ENCODE results near the gene HTR4.
"Not testable (repeated sequence)": the region's sequence is repeated elsewhere in the genome, so short reads cannot be mapped to it uniquely, and the experiment has no call there.

Gene HTR4, protein sequence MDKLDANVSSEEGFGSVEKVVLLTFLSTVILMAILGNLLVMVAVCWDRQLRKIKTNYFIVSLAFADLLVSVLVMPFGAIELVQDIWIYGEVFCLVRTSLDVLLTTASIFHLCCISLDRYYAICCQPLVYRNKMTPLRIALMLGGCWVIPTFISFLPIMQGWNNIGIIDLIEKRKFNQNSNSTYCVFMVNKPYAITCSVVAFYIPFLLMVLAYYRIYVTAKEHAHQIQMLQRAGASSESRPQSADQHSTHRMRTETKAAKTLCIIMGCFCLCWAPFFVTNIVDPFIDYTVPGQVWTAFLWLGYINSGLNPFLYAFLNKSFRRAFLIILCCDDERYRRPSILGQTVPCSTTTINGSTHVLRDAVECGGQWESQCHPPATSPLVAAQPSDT

DNA sequence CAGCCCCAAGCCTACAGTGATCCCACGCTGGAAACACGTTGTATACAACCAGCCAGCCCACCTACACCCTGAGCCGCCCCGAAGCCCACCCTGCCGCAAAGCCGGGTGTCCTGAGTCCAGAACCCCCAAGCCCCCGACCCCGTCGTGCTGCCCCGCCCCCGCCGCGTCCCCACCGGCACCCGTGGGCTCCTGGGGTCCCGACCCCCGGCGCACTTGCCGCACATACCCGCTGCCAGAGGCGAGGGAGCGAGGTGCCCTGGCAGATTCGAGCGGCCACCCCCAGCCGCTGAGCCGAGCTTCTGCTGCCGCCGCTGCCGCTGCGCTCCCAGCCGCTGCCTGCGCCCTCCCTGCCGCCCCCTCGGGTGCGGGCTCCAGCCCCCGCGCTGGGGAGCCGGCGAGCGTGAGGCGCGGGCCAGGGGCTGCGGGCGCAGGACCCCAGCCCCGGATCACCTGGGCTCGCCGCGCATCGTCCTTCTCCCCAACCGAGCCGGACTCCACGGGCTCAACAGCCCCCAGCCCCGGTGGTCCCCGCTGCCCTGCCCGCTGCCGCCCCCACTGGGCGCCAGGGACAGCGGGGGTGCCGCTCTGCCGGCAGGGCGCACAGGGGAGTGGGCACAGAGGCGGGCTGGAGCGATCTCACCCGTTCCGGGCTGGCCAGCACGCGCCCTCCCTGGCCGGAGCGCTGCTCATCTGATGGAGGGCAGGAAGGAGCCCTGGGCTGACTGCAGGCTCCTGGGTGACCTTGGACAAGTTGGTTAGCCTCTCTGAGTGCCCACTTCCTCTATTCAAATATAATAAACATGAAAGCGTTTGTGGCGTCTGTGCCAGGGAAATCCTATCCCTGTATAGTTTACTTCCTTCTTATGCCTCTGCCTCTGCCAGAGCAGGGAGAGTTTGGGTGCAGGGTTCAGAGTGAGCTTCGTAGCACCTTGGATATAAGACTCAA lies at the start of gene HTR4:
TSS of gene HTR4 (minus strand) at position 692 of the 946 bp plus-strand sequence. CDS start 17,513 bp downstream, outside the sequence.
- no peak for DNase-seq

DNA sequence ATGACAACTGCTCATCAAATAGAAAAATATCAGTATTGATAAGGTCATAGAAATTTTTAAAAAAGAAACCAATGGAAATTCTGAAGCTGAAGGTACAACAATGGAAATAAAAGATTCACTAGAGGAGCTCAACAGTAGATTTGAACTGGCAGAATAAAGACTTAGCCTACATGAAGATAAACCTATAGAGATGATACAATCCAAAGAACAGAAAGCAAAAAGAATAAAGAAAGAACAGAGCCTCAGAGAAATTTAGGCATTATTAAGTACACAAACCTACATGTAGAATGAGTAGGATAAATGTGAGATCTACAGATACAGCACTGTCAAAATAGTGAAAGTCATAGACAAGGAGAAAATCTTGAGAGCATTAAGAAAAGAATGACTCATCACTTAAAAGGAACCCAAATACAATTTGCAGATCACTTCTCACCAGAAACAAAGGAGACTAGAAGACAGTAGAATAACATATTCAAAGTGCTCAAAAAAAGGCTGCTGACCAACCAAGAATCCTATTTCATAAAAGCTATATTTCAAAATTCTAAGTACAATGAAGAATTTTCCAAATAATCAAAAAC lies 47.8 kb upstream of the HTR4 start:
- DNase-seq: no peak

DNA sequence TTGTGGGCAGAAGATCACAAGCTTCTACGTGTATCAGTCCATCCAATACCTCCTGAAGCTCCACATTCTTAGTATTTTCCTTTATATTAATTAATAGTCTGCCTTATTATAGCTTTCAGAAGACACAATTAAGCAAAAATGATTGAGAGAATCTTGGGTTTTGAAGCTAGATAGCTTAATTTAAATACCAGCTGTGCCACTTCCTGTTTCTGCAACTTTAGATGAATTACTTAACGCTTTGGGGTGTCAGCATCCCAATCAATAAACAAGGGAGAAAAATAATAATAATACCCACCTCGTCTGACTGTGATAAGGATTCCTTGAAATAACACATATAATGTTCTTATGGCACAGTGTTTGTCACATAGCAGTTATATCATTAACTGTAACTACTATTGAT lies 44.7 kb upstream of the HTR4 start:
- no peak for DNase-seq

DNA sequence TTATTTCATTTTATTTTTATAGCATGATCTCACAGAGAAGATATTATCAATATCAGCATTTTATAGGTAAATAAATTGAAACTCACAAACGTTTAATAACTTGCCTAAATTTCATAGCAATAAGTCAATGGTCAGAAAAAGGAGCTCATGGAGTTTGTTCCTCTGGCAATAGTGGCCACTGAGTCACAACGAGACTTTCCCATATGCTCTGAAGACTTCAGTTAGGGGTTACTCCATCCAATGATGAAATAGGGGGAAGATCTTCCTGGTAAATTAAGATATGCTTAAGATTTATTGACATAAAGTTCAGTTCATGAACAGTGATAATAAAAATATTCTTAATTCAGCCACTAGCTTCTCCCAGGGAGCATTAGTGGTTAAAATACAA lies 43.5 kb upstream of the HTR4 start:
- DNase-seq: no peak

DNA sequence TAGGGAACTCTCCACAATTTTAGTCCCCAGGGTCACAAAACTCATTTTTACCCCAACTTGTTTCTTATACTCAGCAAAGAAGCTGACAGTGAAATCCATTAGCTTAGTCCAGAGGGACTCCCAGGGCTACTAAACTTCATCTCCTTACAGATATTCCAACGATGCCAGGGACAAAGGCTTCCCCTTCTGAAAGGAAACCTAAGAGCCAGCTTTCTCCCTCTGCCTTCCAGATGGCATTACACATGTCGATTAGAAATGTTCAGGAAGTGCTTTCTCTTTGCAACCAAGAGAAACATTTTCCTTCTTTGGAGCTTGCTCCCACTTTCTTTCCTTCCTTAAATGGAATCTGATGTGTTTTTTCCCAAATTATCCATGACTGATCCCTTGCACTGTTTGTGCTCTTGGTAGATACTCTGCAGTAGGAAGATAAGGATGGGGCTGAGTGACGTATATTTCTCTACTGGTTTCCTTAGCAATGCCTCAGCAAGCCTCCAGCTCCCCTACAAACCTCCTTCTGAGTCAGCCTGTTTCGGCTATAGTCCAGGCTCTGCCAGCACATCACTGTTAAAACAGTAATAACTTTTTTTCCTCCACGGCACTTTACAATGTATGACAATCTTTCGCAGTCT lies 43.0 kb upstream of the HTR4 start:
- no peak for DNase-seq

DNA sequence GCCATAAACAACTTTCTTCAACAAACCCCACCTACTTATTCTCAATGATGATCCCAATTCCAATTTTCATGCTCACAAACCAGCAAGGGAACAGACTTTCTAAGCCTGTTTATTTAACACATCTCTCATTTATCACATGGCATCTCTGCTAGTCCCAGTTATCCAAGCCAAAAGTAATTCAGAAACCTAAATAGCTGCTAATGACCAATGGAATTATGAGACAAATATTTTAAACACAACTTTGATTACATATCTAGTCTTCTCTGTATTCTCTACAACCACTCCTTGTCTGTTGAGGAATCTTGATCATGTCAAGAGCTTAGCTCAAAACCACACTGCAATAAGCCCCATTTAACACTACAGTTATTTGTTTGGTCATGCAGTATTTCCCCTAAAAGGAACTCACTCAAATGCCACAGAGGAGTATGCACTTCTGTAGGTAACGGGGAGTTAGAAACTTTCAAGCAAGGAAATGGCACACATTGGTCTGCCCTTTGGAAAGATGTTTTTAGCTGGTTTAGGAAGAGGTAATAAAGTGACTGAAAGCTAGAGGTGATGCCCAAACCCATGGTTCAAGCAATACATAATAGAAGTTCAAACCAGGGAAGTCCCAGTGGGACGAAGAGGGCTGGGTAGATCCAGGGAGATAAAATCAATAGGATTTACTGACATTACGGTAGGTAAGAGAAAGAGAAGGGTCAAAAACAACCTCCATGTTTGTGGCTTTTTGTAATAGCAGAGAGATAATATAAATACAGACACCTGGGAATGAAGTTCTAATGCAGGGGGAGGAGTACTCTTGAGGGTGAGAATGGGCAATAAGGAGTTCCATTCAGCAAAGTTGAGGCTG lies 42.1 kb upstream of the HTR4 start:
- DNase-seq: no peak

DNA sequence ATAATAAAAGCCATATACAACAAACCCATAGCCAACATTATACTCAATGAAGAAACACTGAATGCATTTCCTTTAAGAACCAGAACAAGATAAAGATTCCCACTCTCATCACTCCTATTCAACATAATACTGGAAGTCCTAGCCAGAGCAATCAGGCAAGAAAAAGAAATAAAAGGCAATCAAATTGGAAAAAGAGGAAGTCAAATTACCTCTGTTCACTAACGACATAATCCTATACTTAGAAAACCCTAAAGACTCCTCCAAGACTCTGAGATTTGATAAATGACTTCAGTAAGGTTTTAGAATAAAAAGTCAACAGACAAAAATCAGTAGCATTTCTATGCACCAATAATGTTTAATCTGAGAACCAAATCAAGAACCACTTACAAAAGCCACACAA lies 36.6 kb upstream of the HTR4 start:
- no peak for DNase-seq

DNA sequence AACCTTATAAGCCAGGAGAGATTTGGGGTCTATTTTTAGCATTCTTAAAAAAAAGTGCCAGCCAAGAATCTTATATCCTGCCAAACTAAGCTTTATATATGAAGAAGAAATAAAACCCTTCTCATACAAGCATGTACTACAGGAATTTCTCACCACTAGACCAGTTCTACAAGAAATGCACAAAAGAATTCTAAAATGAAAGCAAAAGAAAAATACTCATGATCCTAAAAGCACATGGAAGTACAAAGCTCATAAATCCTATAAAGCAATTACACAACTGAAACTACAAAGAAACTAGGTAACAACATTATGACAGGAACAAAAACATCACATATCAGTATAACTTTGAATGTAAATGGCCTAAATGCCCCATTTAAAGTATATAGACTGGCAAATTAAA lies 34.5 kb upstream of the HTR4 start:
- no peak for DNase-seq

DNA sequence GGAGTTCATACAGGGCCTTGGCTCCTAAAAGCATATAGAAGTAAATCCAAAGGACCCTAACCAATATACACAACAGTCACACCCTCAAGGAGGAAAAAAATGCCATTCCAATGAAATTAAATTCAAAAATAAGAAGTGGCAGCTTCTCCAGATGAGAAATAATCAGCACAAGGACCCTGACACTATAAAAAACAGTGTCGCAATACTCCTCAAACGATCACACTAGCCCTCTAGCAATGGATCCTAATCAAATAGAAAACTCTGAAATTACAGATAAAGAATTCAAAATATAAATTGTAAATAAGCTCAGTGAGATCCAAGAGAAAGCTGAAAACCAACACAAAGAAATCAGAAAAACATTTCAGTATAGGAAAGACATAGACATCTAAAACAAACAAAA lies 33.5 kb upstream of the HTR4 start:
- no peak for DNase-seq

DNA sequence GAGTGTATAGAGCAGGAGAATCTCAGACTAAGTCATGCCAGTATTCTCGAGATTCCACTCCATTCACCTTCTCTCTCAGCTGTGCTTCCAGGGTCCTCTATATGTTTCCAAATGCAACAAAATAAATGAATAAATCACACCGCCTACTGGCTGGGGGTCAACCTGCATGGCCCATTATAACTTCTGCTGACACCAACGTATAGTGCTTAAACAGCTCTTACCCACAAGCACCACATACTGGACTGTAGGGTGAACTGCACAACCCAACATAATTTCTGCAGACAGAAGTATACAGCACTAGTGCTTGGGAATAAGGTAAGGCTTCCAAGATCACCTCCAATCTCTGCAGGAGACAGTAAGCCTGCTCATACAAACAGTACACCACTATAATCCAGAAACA lies 33.1 kb upstream of the HTR4 start:
- no peak for DNase-seq

DNA sequence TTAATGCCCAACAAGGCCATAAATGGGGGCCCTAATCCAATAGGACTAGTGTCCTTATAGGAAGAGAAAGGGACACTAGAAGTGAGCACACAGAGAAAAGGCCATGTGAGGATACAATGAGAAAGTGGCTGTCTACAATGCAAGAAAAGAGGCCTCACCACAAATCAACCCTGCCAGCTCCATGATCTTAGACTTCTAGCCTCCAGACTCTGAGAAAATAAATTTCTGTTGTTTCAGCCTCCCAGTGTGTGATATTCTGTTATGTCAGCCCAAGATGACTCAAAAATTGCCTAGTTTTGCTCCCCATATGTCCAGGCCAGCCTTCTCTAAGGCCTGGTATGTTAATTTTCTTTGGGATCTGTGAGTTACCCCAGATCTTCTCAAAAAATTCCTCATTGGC lies 32.3 kb upstream of the HTR4 start:
- no peak for DNase-seq

DNA sequence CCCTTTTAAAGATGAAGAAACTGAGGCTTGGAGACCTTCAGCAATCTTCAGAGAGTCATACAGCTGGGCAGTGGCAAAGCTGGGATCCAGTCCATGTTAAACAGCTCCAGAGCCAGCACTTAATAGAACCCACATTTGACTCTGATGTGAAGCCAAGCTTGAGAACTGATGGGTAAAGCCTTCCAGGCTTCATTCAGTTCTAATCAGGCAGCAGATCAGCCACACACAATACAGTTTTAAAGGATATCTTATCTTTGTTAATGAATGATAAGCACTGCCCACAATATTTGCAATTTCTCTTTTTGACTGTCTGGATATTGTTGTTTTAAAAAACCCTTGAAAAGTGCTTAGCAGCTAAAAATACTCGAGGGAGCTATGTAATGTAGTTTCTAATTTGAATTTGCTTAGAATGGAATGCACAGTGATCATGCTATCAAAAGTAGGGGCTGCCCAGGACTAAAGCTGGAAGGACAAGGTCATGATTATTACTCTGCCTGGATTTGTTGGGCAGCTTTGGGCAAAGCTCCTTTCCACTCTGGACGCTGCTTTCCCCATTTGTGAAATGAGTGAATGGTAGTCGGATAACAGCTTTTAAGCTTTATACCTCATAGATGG lies 31.3 kb upstream of the HTR4 start:
- no peak for DNase-seq

DNA sequence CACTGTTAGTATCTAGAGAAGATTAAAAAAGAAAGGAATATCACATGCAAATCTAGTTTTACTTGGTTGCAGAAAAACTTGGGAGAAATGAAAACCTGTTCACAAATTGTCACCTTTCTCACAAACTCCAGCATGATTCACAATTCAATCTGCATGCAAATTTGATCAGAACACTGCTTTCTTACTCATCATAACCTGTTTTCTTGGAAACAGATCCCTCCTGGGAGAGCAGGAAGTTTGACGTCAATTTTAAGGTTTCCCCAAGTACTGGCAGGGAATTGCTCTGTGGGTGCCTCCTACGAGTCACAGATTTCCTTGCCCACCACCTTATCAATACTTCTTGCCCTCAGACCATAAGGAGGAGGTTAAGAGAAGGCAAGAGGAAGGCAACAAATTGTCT lies 30.2 kb upstream of the HTR4 start:
- DNase-seq: no peak

DNA sequence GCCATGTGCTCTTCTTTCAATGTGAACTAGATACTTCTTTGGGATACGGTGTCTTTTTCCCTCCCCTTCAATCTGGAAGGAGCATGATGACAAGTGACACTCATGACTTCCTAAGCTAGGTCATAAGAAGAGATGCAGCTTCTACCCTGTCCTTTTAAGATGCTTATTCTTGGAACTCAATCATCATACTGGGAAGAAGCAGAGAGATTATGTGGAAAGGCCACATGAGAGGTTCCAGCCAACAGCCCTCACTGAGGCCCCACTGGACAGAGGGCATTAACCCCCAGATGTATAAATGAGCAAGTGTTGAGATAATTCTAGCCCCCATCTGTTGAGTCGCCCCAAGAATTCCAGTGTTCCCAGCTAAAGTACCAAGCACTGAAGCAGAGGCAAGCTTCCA lies 29.3 kb upstream of the HTR4 start:
- DNase-seq: no peak

DNA sequence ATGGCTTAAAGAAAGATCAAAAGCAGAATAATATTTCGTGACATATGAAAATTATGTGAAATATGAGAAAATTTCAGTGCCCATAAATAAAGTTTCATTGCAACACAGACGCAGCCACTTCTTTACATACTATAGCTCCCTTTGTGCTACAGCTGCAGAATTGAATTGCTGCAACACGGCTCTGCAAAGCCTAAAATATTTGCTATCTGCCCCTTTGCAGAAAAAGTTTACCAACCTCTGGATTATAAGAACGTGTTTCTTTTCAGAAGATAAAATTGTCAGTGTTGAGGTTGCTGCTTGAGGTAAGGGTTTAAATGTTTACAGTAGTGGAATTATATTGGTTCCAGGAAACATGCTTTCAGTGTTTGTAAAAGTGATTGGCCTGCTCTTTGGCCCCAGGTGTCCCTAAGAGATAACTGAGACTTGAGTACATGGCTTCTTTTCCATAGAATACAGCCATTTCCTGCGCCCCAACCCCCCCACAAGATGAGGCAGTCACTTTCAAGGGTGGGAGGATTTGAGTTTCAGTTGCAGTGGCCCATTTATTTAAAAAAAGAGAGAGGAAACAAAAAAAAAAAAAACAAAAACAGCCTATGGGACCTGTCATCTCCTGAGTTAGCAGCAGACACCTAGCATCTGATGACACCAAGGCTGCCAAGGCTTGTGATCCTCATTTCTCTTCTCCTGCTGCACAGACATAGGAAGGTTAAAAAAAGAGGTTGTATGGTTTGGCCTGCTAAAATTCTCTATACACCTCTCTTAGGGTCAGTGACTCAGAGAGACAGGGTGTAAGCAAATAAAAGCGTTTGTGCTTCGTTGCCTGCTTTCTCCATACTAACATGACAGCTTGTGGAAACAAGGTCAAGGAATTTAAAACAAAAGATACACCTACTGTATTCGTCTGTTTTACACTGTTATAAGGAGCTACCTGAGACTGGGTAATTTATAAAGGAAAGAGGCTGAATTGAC lies 28.0 kb upstream of the HTR4 start:
- DNase-seq: no peak

DNA sequence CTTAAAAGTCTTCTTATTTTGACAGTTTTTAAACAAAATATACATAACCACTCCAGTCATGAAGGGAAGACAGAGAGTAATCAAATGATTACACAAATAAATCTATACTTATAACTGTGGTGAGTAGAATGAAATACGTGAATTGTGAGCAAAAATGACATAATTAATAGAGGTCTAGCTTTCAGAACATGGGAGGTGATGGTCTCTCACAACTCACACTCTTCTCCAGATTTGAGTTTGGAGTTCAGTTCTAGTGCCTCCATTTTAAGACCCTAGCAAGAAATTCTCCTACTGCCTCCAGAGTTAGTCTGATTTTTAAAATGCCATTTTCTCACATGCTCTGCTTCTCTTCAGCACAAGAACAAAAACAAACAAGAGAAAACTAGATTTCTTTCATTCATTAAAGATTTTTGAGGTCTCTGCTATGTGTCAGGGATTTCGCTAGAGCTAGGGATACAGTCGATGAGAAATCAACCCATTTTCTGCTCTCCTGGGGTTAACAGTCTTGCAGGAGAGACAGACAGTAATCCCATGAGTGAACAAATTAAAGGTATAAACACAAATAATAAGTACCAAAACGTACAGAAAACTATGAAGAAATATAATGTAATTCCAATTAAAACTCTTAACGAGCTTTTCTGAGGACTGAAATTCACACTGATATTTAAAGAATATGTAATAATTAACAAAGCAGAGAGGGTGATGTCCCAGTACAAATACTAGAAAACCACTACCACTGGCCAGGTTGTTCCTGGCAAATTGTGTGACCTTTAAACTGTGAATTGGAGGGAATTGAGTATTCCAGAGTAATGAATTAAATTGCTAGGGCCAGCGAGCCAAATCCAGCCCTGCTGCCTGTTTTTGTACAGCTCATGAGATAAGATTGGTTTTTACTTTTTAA lies 27.1 kb upstream of the HTR4 start:
- DNase-seq: no peak

DNA sequence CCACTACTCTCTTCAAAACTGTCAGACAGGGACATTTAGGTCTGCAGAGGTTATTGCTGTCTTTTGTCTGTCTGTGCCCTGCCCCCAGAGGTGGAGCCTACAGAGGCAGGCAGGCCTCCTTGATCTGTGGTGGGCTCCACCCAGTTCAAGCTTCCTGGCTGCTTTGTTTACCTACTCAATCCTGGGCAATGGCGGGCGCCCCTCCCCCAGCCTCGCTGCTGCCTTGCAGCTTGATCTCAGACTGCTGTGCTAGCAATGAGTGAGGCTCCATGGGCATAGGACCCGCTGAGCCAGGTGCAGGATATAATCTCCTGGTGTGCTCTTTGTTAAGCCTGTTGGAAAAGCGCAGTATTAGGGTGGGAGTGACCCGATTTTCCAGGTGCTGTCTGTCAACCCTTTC lies 19.4 kb upstream of the HTR4 start:
- DNase-seq: not testable (repeated sequence)

DNA sequence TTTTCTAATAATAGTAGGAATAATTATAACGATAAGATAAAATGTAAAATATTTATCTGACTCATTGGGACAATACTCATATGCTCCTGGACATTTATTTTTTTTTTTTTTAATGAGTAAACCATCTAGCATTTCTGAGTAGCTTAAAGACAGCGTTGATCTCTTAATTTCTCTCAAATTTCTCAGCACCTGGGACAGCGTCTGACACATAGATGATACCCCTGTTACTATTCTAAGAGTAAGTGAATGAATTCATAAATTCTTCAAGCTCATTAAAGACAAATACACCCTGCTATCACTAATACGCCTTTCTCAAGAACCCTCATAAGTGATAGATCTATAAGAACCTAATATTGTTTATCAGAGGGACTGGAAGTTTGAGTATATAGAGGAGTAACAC lies 12.0 kb upstream of the HTR4 start:
- no peak for DNase-seq

DNA sequence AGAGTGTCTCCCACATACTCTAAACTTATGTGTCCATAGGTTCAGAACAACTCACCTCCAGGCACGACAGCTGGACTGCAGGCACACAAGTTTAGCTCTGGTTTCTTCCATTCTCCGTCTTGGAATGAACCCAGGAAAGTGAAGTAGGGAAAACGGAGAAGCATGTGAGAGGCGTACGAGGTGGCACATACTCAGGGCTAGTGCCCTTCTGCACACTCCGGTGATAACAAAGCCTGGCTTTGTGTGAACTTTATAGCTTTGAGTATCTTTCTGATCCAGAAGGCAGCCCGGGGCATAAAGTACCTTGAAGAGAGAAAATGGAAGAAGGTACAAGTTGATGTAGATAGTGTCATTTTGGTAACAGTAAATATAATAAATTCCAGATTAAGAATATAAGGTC lies 11.1 kb upstream of the HTR4 start:
- DNase-seq: no peak

DNA sequence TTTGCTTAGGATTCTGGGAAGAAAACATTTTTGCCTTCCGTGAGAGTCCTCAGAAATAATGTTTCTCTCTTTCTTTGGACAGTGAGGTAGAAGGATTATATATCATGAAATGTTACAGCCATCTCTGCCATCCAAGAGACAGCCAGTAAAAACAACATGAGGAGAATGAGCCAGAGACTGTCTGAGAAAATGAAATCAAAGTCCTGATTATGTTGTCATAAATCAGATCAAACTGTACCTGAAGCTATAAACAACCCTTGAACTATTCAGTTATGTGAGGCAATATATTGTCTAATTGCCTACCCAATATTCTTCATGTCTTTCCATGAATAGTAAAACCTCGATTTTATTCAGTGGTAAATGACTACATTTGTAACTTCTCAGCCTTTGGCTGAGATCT lies 9.2 kb upstream of the HTR4 start:
- no peak for DNase-seq
